HG02885 (cell line): Measurements from ENCODE around the gene B9D2.
A peak's percentile ranks its signal among the peaks of the same experiment; 100 is the strongest.
"Not testable (repeated sequence)": the region's sequence is repeated elsewhere in the genome, so short reads cannot be mapped to it uniquely, and the experiment has no call there.

Experiments
- ATAC-seq: cut with Tn5 transposase; IDR thresholded peaks from one replicate; pipeline ENCODE4 v1.9.1; 2021; ENCODE audit warnings: mild to moderate bottlenecking; ENCODE audit not compliant: unreplicated experiment, poor library complexity

The B9D2 gene

GRCh38 chr19:41363753-41364523 is at the start of gene B9D2:
B9D2 (minus strand) TSS chr19:41364149; CDS start chr19:41363519, 630 bp downstream.
- ATAC-seq, result peak; percentile 95

GRCh38 chr19:41412953-41413352 is 49.0 kb upstream of the B9D2 start:
- no peak for ATAC-seq

- ATAC-seq, result no peak
Measured at GRCh38 chr19:41411968-41412265, 48.0 kb upstream of the B9D2 start.

GRCh38 chr19:41411100-41411967 is 47.4 kb upstream of the B9D2 start:
- no peak for ATAC-seq

GRCh38 chr19:41410336-41411054 is 46.5 kb upstream of the B9D2 start:
- ATAC-seq, result no peak

- no peak for ATAC-seq
Measured at GRCh38 chr19:41409288-41409687, 45.3 kb upstream of the B9D2 start.

- ATAC-seq, result not testable (repeated sequence)
Measured at GRCh38 chr19:41408846-41409245, 44.9 kb upstream of the B9D2 start.

- ATAC-seq, result no peak
Measured at GRCh38 chr19:41408256-41408655, 44.3 kb upstream of the B9D2 start.

- no peak for ATAC-seq
Measured at GRCh38 chr19:41407271-41407670, 43.3 kb upstream of the B9D2 start.

- ATAC-seq, result no peak
Measured at GRCh38 chr19:41405776-41406175, 41.8 kb upstream of the B9D2 start.

GRCh38 chr19:41403181-41403970 is 39.4 kb upstream of the B9D2 start:
- ATAC-seq, result no peak

GRCh38 chr19:41402010-41402409 is 38.1 kb upstream of the B9D2 start:
- no peak for ATAC-seq

GRCh38 chr19:41401483-41401882 is 37.5 kb upstream of the B9D2 start:
- no peak for ATAC-seq

GRCh38 chr19:41399525-41399924 is 35.6 kb upstream of the B9D2 start:
- ATAC-seq, result no peak

GRCh38 chr19:41399091-41399490 is 35.1 kb upstream of the B9D2 start:
- no peak for ATAC-seq

- ATAC-seq, result no peak
Measured at GRCh38 chr19:41398598-41398997, 34.6 kb upstream of the B9D2 start.

GRCh38 chr19:41398050-41398418 is 34.1 kb upstream of the B9D2 start:
- ATAC-seq, result no peak

GRCh38 chr19:41397086-41398049 is 33.4 kb upstream of the B9D2 start, which contains the start of the genes BCKDHA and EXOSC5:
BCKDHA (plus strand) TSS chr19:41397818; CDS start chr19:41397828, 10 bp downstream.
EXOSC5 (minus strand) TSS chr19:41397359; CDS start chr19:41397328, 31 bp downstream.
- ATAC-seq, result peak; percentile 89

- no peak for ATAC-seq
Measured at GRCh38 chr19:41395355-41395754, 31.4 kb upstream of the B9D2 start.
